ENCODE results near the gene ANXA8L1.
"Not testable (repeated sequence)": the region's sequence is repeated elsewhere in the genome, so short reads cannot be mapped to it uniquely, and the experiment has no call there.

DNA sequence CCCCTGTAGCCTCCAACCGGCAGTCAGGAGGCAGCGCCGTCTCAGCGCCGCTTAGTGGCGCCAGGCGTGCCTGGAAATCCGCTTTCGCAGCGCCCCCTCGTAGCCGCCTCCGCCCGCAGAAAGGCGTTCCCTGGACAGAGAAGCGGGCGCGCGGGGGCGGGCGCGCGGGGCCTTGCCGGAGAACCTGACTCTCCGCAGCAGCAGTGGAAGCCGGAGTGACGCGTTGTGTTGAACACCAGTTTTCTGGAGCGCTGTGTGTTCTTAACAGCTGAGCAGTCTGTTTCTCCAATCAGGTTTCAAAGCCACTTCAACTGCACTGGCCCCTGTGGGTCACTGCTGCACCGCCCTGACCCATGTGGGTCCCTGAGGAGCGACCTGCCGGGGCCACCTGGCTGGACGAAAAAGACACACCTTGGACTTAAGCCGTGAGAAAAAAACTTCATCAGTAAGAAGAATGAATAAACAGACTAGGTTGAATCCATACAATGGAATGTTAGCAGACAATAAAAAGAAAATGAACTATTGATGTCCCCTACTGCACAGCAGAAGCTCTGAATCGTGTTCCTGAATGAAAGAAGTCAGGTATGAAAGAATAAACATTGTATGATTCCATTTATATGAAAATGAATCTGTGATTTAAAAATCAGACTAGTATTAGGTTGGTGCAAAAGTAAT, 22.8 kb downstream of the ANXA8L1 start:
- not testable (repeated sequence) for TF ChIP-seq CTCF (conservative IDR thresholded peaks at IDR 0.05; ENCODE audit: low read depth, low read length); MAZ (IDR thresholded peaks at IDR 0.05; ENCODE audit: borderline replicate concordance, low read depth, low read length); POLR2A (IDR thresholded peaks at IDR 0.05; ENCODE audit: low read depth, low read length); CEBPB (IDR thresholded peaks at IDR 0.05; ENCODE audit: low read depth, low read length)
